Mammary epithelial cell (primary cell): ENCODE data around the gene C9orf78.

Experiments
- EZH2 ChIP-seq: IDR thresholded peaks from 2 replicates; pipeline ENCODE4 v1.6.1; 2012; ENCODE audit warnings: low read length, inconsistent platforms, borderline replicate concordance
- TF ChIP-seq, protein P1 (sequence below), 2 donors: IDR thresholded peaks in 1 of 2; conservative IDR thresholded peaks in 1 of 2; 2 replicates each; pipeline ENCODE4 v1.5.1; 2011 to 2012; ENCODE audit warnings: inconsistent platforms in 2 of 2, low read length in 2 of 2, mild to moderate bottlenecking in 2 of 2, control low read depth in 1 of 2, low read depth in 1 of 2; ENCODE audit not compliant: insufficient read depth in 1 of 2; ENCODE audit errors: extremely low read depth in 1 of 2

DNA sequence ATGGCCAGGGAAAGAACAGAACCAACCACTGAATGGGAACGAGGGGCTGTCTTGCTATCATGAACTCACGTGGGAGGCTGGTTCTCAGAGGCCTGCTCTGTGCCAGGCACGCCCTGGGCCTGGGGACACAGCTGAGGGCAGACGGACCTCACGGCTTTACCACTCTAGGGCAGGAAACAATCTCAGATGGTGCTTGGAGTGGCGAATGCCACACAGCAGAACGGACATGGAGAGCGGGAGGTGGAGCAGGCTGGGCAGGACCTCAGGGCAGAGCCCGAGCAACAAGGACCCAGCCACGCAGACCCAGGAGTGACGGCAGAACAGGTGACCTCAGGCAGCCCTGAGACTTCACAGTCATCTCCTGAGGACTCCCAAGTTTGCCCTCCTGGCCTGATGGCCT lies 19.8 kb downstream of the C9orf78 start:
- TF ChIP-seq, protein P1, sequence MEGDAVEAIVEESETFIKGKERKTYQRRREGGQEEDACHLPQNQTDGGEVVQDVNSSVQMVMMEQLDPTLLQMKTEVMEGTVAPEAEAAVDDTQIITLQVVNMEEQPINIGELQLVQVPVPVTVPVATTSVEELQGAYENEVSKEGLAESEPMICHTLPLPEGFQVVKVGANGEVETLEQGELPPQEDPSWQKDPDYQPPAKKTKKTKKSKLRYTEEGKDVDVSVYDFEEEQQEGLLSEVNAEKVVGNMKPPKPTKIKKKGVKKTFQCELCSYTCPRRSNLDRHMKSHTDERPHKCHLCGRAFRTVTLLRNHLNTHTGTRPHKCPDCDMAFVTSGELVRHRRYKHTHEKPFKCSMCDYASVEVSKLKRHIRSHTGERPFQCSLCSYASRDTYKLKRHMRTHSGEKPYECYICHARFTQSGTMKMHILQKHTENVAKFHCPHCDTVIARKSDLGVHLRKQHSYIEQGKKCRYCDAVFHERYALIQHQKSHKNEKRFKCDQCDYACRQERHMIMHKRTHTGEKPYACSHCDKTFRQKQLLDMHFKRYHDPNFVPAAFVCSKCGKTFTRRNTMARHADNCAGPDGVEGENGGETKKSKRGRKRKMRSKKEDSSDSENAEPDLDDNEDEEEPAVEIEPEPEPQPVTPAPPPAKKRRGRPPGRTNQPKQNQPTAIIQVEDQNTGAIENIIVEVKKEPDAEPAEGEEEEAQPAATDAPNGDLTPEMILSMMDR (conservative IDR thresholded peaks at IDR 0.05 in 1 of 2, IDR thresholded peaks at IDR 0.05 in 1 of 2; ENCODE audit: extremely low read depth in 1 of 2, insufficient read depth in 1 of 2, low read depth in 1 of 2, low read length in 2 of 2): no peak
- no peak for TF ChIP-seq EZH2
